Measurements from ENCODE around the gene MAN1A2. TPM values are rescaled to one million over a fixed set of nuclear protein-coding genes. Genes with fewer than 3 reads are reported as not detected.

Gene MAN1A2
- total RNA-seq, 1 donor from 2014 or later = 23.3 TPM

GRCh38 chr1:117541003-117541402 lies 173.8 kb downstream of the MAN1A2 start:
- no peaks in the 10 kb centered on the region for H3K4me1 ChIP-seq

DNA sequence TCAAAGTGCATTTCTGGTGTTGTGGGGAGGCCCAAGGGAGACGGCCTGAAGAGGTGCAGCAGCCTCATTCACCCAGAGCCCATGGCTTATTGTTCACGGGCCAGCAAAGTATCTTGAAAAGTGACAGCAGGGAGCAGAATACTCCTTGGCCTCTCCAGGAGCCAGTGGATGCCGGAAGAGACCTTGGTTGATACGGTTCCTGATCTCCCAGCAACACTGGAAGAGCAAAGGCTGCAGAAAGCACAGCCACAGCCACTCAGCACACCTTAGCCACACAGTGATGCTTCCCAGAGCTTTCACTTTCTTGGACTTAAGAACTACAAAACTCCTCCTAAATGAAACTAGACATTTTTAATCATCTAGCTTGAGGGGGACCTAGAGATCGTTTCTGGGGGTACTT lies 174.3 kb downstream of the MAN1A2 start:
- intact Hi-C loops (cut with micrococcal nuclease) = no loop called here
- Histone ChIP-seq H3K4me1 (no peaks in the 10 kb centered on the region), H3K27me3 (ENCODE audit: low read depth) (no peaks in the 10 kb centered on the region), H3K4me3 (no peak overlapping the region), H3K27ac (replicated peaks) (no peak overlapping the region), H3K36me3 (no peaks in the 10 kb centered on the region), H3K9me3 (replicated peaks) (no peaks in the 10 kb centered on the region)
- TF ChIP-seq CTCF (IDR thresholded peaks at IDR 0.05; ENCODE audit: borderline replicate concordance) = no peak
- DNase-seq = no peak

More at GRCh38 chr1:117541003-117541402, 173.8 kb downstream of the MAN1A2 start:
- Histone ChIP-seq H3K4me3 (no peak overlapping the region), H3K9me3 (replicated peaks) (no peaks in the 10 kb centered on the region), H3K27ac (replicated peaks) (no peak overlapping the region), H3K27me3 (ENCODE audit: low read depth) (no peaks in the 10 kb centered on the region), H3K36me3 (no peaks in the 10 kb centered on the region)
- DNase-seq = no peak
- intact Hi-C loops (cut with micrococcal nuclease) = no loop called here
- TF ChIP-seq CTCF (IDR thresholded peaks at IDR 0.05; ENCODE audit: borderline replicate concordance) = no peak

DNA sequence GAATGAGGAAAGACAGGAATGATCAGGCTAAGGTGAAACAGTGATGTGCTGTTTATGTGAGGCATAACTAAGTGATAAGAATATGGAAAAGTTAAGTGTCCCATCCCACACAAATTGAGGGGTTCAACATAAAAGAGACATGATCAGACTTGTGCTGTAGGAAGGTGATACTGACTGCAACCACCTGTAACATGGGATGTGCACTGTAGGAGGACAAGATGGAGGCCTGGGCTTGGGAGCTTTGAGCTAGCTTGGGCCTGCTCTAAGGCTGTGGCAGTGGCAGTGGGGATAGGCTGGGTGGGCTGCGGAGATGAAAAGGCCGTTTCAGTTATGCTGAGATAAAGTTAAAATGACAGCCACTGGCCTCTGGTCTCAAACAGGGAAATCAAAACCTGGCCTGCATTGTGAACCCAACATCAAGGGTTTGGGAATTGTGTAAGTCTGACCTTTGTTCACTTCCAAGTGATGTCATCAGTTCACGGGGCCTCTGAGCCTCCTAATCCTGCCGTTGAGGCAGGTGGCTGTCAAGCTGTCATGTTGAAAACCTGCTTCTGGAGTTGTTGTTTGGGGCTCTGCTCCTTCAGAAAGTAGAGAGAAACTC lies 177.4 kb downstream of the MAN1A2 start:
- TF ChIP-seq CTCF (IDR thresholded peaks at IDR 0.05; ENCODE audit: borderline replicate concordance) = no peak
- intact Hi-C loops (cut with micrococcal nuclease) = no loop called here
- Histone ChIP-seq H3K27me3 (ENCODE audit: low read depth) (no peaks in the 10 kb centered on the region), H3K4me1 (peaks cover 8% of the 10 kb centered on the region), H3K9me3 (replicated peaks) (no peaks in the 10 kb centered on the region), H3K27ac (replicated peaks) (no peak overlapping the region), H3K36me3 (no peaks in the 10 kb centered on the region), H3K4me3 (no peak overlapping the region)
- DNase-seq = no peak

- peaks cover 8% of the 10 kb centered on the region for H3K4me1 ChIP-seq
- no peaks in the 10 kb centered on the region for H3K27me3 ChIP-seq (ENCODE audit: low read depth)
- no peak for DNase-seq
- intact Hi-C loops (cut with micrococcal nuclease) = no loop called here
- no peak overlapping the region for H3K4me3 ChIP-seq
- no peaks in the 10 kb centered on the region for H3K36me3 ChIP-seq
- TF ChIP-seq CTCF (IDR thresholded peaks at IDR 0.05; ENCODE audit: borderline replicate concordance) = no peak
- no peaks in the 10 kb centered on the region for H3K9me3 ChIP-seq (replicated peaks)
- H3K27ac ChIP-seq (replicated peaks) = no peak overlapping the region
Observed at GRCh38 chr1:117546467-117546866, 179.2 kb downstream of the MAN1A2 start.

DNA sequence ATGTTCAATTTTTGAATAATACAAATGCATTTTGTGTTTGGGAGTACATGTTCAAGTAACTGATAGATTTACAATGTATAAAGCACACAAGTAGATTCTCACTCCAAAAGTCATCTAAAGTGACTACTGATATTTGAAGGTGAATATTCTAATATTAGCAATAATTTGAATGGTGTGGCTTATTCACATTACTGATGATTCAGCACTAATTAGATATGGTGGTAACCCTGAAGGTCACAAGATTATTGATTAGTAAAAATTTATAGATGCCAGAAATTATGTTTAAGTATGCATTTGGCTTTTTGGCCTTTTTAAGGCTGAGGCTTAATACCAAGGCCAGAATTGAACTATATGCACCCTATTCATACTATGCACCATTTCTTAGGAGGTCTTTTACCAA lies 186.2 kb downstream of the MAN1A2 start:
- H3K36me3 ChIP-seq = no peaks in the 10 kb centered on the region

More for the DNA sequence above, 186.2 kb downstream of the MAN1A2 start:
- H3K9me3 ChIP-seq (replicated peaks) = no peaks in the 10 kb centered on the region
- no peaks in the 10 kb centered on the region for H3K27me3 ChIP-seq (ENCODE audit: low read depth)
- intact Hi-C loops (cut with micrococcal nuclease) = no loop called here
- H3K4me3 ChIP-seq = no peak overlapping the region
- no peak overlapping the region for H3K27ac ChIP-seq (replicated peaks)
- TF ChIP-seq CTCF (IDR thresholded peaks at IDR 0.05; ENCODE audit: borderline replicate concordance) = no peak
- DNase-seq = no peak
- no peaks in the 10 kb centered on the region for H3K4me1 ChIP-seq

All from left ventricle myocardium inferior (tissue), 1 donor.